ENCODE measurements around the gene SPACA1.

SPACA1 gene

DNA sequence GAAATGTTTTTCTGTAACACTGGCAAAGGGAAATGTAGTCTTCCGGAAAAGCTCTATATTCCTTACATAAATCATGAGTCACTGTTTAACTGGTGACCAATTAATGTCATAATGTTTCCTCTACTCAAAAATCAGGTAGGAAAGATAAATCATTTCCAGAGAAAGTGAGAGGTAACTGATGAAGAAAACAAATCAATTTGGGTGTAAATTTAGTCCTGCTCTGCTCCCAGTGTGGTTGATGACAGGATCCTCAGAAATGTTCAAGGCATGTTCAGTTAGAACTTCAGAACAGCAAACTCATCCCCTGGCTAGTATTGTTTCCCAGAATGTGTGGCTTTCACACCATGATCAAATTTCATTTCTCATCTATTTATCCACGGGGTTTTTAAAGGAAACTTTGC, 38.8 kb upstream of the SPACA1 start:
- no peak overlapping the region for H3K27ac ChIP-seq
- DNase-seq, result no peak
- intact Hi-C loops (cut with DNase I; ENCODE audit: low total_unique reads), result no loop called here

DNA sequence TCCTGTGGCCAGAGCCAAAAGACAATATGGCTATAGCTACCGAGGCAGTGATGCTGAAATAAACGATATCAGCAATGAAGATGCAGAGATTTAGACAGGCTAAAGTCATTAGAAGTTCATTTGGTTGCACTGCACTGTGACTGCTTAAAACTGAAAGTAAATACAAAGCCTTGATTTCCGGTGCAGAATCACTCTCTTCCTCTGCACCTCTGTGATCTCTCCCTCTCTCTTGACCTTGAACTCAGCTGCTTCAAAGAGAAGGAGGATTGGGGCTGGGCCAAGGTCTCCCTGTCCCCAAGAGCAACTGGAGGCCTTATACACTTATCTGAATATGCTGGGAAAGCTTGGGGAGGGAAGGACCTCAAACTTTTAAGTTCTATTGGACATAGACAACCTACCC, 34.6 kb upstream of the SPACA1 start:
- Histone ChIP-seq H3K9me3 (no peaks in the 10 kb centered on the region), H3K27ac (no peak overlapping the region), H3K4me1 (no peaks in the 10 kb centered on the region), H3K4me3 (no peak overlapping the region), H3K27me3 (no peaks in the 10 kb centered on the region), H3K36me3 (no peaks in the 10 kb centered on the region)
- no peak for DNase-seq
- intact Hi-C loops (cut with DNase I; ENCODE audit: low total_unique reads), result no loop called here
- TF ChIP-seq, protein P1, sequence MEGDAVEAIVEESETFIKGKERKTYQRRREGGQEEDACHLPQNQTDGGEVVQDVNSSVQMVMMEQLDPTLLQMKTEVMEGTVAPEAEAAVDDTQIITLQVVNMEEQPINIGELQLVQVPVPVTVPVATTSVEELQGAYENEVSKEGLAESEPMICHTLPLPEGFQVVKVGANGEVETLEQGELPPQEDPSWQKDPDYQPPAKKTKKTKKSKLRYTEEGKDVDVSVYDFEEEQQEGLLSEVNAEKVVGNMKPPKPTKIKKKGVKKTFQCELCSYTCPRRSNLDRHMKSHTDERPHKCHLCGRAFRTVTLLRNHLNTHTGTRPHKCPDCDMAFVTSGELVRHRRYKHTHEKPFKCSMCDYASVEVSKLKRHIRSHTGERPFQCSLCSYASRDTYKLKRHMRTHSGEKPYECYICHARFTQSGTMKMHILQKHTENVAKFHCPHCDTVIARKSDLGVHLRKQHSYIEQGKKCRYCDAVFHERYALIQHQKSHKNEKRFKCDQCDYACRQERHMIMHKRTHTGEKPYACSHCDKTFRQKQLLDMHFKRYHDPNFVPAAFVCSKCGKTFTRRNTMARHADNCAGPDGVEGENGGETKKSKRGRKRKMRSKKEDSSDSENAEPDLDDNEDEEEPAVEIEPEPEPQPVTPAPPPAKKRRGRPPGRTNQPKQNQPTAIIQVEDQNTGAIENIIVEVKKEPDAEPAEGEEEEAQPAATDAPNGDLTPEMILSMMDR (IDR thresholded peaks at IDR 0.05), result no peak

More for the DNA sequence above, 38.8 kb upstream of the SPACA1 start:
- Histone ChIP-seq H3K9me3 (no peaks in the 10 kb centered on the region), H3K4me1 (no peaks in the 10 kb centered on the region), H3K36me3 (no peaks in the 10 kb centered on the region), H3K4me3 (no peak overlapping the region), H3K27me3 (no peaks in the 10 kb centered on the region)
- TF ChIP-seq, protein P1 (IDR thresholded peaks at IDR 0.05), result no peak

DNA sequence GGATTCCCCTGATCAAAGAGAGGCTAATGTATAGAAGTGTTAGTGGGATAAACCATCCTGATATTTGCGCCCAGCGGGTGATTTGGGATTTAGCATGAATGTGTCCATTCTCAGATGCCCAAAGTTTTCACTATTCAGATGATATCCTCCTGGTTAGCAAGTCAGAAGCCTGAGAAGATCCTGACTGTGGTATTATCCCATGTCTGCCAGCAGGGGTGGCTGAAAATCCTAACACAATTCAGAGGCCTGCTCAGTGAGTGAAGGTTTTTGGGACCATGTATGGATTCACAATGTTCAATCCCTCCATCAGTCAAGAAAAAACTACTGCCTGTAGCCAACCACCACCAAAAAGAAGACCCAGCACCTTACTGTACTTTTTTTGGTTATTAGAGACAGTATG, 34.1 kb upstream of the SPACA1 start:
- DNase-seq, result no peak
- no peak overlapping the region for H3K4me3 ChIP-seq
- no peak overlapping the region for H3K27ac ChIP-seq
- TF ChIP-seq, protein P1 (IDR thresholded peaks at IDR 0.05), result no peak
- H3K27me3 ChIP-seq, result no peaks in the 10 kb centered on the region
- no peaks in the 10 kb centered on the region for H3K36me3 ChIP-seq
- intact Hi-C loops (cut with DNase I; ENCODE audit: low total_unique reads), result no loop called here
- no peaks in the 10 kb centered on the region for H3K4me1 ChIP-seq
- H3K9me3 ChIP-seq, result no peaks in the 10 kb centered on the region

DNA sequence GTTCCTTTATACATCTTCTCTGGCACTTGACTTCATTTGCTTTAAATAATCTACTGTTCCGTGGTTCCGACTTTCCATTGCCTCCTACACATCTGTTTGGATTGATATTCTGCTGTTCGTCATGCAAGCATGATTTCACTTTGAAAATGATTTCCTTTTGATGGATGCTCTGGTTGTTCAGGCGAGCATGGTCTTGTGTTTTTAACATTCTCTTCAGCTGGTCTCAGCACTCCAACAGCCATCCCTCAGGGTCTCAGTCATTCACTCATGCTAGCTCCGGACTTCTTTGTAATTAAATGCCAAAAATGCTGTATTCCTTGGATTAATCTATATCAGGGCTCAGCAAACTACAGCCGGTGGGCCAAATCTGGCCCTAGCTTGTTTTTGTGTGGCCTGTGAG, 27.2 kb upstream of the SPACA1 start:
- Histone ChIP-seq H3K9me3 (no peaks in the 10 kb centered on the region), H3K36me3 (no peaks in the 10 kb centered on the region), H3K4me1 (no peaks in the 10 kb centered on the region), H3K27me3 (no peaks in the 10 kb centered on the region), H3K27ac (no peak overlapping the region), H3K4me3 (no peak overlapping the region)
- TF ChIP-seq, protein P1 (IDR thresholded peaks at IDR 0.05), result no peak
- intact Hi-C loops (cut with DNase I; ENCODE audit: low total_unique reads), result no loop called here
- DNase-seq, result no peak

DNA sequence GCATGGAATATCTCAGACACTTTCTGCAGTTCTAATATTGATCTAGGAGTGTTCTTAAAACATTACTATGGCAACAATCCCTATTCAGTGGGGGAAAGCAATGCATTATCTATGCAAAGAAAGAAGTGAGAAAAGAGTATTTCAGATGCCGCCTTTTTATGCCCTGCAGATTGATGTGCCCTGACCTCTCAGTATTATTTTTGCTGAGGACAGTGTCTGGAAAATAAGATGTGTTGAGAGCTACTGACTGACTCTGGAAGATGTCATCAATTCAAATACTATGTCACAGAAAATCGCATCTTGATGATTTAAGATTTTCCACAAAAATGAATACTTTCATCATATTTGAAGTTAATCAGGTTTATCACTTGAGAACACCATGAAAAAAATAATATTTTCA, 22.9 kb upstream of the SPACA1 start:
- no peak overlapping the region for H3K4me3 ChIP-seq
- H3K9me3 ChIP-seq, result peaks cover 0 to 20% (median 16%) of the 10 kb centered on the region in 3 donors
- no peaks in the 10 kb centered on the region for H3K4me1 ChIP-seq
- TF ChIP-seq, protein P1 (IDR thresholded peaks at IDR 0.05), result no peak
- H3K27ac ChIP-seq, result no peak overlapping the region
- no peaks in the 10 kb centered on the region for H3K27me3 ChIP-seq
- intact Hi-C loops (cut with DNase I; ENCODE audit: low total_unique reads), result no loop called here
- DNase-seq, result no peak
- no peaks in the 10 kb centered on the region for H3K36me3 ChIP-seq

DNA sequence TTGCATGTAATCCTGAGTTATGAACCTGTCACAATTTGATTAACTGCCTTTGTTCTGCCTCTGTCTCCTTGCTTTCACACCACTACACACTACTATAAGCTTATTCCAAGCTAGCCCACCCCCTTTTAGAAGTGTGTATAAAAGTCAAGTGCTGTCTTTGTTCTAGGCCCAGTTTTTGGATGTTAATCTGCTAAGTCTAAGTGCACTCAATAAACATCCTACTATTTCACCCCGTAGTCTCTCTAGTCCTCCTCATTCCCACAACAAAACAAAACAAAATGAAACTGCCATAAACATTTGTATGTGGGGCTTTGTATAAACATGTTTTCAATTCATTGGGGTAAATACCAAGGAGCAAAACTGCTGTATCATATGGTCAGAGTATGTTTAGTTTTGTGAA, 16.1 kb upstream of the SPACA1 start:
- intact Hi-C loops (cut with DNase I; ENCODE audit: low total_unique reads), result no loop called here
- no peak overlapping the region for H3K4me3 ChIP-seq
- DNase-seq, result no peak
- no peak overlapping the region for H3K27ac ChIP-seq
- no peaks in the 10 kb centered on the region for H3K36me3 ChIP-seq
- TF ChIP-seq, protein P1 (IDR thresholded peaks at IDR 0.05), result no peak
- H3K9me3 ChIP-seq, result peaks cover 0 to 38% (median 24%) of the 10 kb centered on the region in 3 donors
- no peaks in the 10 kb centered on the region for H3K27me3 ChIP-seq
- no peaks in the 10 kb centered on the region for H3K4me1 ChIP-seq

All from tibial artery (tissue), 4 donors.